ENCODE results near the gene STYX. TPM values are rescaled to one million over a fixed set of nuclear protein-coding genes. Genes with fewer than 3 reads are reported as not detected.

The STYX gene, protein sequence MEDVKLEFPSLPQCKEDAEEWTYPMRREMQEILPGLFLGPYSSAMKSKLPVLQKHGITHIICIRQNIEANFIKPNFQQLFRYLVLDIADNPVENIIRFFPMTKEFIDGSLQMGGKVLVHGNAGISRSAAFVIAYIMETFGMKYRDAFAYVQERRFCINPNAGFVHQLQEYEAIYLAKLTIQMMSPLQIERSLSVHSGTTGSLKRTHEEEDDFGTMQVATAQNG
- total RNA-seq (10 to 100 TPM; 10.4 to 21.6 TPM), polyA plus RNA-seq (1 to 10 TPM; 3.9 to 4.0 TPM)
- long read RNA-seq, donor 1, full-length matches to known transcripts, result 1 of 1 reads
- long read RNA-seq, donor 1, partial matches to known transcripts, result 0 of 1 reads
- long read RNA-seq, donor 1, other reads (novel, unspliced or antisense), result 0 of 1 reads
- long read RNA-seq, donor 2, full-length matches to known transcripts, result 1 of 1 reads
- long read RNA-seq, donor 2, partial matches to known transcripts, result 0 of 1 reads
- long read RNA-seq, donor 2, other reads (novel, unspliced or antisense), result 0 of 1 reads
- long read RNA-seq, donor 3, full-length matches to known transcripts, result 2 of 2 reads
- long read RNA-seq, donor 3, partial matches to known transcripts, result 0 of 2 reads
- long read RNA-seq, donor 3, other reads (novel, unspliced or antisense), result 0 of 2 reads
- long read RNA-seq, donor 4, full-length matches to known transcripts, result 2 of 2 reads
- long read RNA-seq, donor 4, partial matches to known transcripts, result 0 of 2 reads
- long read RNA-seq, donor 4, other reads (novel, unspliced or antisense), result 0 of 2 reads
- long read RNA-seq, donor 5, full-length matches to known transcripts, result 6 of 13 reads
- long read RNA-seq, donor 5, partial matches to known transcripts, result 7 of 13 reads
- long read RNA-seq, donor 5, other reads (novel, unspliced or antisense), result 0 of 13 reads

DNA sequence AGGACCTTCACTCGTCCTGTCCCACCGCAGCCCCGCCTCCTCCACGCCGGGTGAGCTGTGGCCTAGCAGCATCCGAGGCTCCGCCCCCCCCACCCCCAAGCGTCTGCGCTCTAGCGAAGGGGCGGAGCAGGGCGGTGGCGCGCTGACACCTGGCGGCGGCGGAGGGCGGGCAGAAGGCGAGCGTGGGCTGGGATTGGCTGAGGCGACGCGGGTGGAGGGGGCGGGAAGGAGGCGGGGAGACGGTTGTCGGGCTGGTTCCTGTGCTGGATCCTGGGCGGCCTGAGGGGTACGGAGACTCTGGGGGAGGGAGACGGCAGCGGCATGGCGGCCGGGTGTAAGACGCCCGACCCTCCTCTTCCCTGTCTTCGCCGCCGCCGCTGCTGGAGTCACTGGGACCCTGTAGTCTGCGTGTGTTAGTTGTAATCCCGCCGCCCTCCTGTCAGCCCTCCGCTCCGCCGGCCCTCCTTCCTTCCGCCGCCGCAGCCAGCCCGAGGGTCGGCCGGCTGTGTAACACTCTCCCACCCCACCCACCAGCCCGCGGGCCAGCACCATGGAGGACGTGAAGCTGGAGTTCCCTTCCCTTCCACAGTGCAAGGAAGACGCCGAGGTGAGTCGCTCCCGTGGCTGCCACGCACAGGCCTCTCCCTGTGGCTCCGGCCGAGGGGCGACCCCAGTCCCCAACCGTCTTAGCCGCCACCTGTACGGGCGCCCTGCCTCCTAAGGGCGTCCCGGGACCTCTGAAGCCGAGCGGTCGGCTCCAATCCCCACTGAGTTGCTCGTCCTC lies at the start of gene STYX:
Gene STYX (plus strand): TSS at position 242 of the 784 bp plus-strand sequence. CDS start 309 bp downstream, at position 551.
- ATAC-seq (ENCODE audit: insufficient read depth, low FRiP score), result peak; percentile 100
- TF ChIP-seq, protein P1, sequence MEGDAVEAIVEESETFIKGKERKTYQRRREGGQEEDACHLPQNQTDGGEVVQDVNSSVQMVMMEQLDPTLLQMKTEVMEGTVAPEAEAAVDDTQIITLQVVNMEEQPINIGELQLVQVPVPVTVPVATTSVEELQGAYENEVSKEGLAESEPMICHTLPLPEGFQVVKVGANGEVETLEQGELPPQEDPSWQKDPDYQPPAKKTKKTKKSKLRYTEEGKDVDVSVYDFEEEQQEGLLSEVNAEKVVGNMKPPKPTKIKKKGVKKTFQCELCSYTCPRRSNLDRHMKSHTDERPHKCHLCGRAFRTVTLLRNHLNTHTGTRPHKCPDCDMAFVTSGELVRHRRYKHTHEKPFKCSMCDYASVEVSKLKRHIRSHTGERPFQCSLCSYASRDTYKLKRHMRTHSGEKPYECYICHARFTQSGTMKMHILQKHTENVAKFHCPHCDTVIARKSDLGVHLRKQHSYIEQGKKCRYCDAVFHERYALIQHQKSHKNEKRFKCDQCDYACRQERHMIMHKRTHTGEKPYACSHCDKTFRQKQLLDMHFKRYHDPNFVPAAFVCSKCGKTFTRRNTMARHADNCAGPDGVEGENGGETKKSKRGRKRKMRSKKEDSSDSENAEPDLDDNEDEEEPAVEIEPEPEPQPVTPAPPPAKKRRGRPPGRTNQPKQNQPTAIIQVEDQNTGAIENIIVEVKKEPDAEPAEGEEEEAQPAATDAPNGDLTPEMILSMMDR (IDR thresholded peaks at IDR 0.05; ENCODE audit: control extremely low read depth, extremely low read depth), result no peak
- Histone ChIP-seq H3K9ac (ENCODE audit: insufficient read depth in 1 of 2, low read length in 2 of 2) (peak within 1 kb of the TSS; percentile 72 to 85), H3K36me3 (ENCODE audit: control insufficient read depth in 4 of 4, insufficient read depth in 4 of 4, low read length in 4 of 4) (peaks cover 6 to 14% (median 8%) of the 10 kb centered on the region in 4 donors), H3K27ac (ENCODE audit: low read depth in 1 of 2, low read length in 1 of 2) (peak within 1 kb of the TSS; percentile 94 to 97), H3K27me3 (ENCODE audit: control insufficient read depth in 3 of 3, insufficient read depth in 3 of 3, low read length in 2 of 3) (no peaks in the 10 kb centered on the region), H3K9me3 (ENCODE audit: control insufficient read depth in 4 of 4, insufficient read depth in 3 of 4, low read length in 3 of 4) (no peaks in the 10 kb centered on the region), H3K4me1 (ENCODE audit: control insufficient read depth in 5 of 5, insufficient read depth in 5 of 5, low read length in 5 of 5) (peaks cover 0 to 7% (median 1%) of the 10 kb centered on the region in 5 donors), H3K4me3 (peak within 1 kb of the TSS; percentile 85)
- WGBS, 2 donors, result 0 to 1% methylated on average over 61 to 72 of the region's 72 CpGs
- DNase-seq, result peak; percentile 98 to 99 (median 99)

DNA sequence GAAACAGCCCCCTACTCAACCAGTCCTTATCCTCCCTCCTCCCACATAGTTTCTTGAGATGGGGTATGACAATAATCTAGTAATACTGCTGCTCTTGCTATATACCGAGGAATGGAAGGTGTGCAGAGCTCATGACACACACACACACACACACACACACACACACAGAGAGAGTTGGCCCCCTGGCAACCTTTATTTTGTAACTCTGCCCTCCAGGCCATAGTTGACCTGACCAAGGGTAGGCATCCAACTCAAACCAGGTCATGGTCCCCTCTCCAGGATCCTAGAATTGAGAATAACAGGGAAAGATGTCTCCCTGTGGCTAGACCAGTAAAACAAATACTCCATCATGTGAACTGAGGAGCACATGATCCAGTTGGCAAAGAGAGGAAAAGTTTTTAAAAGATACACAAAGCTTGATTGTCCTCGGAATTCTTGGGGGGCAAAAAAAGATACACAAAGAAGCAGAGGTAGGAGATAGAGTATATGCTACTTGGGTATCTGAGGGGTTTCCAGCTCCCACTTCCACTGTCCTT lies 45.9 kb upstream of the STYX start:
- Histone ChIP-seq H3K36me3 (ENCODE audit: control insufficient read depth in 4 of 4, insufficient read depth in 4 of 4, low read length in 4 of 4) (no peaks in the 10 kb centered on the region), H3K27ac (ENCODE audit: low read depth in 1 of 2, low read length in 1 of 2) (no peak overlapping the region), H3K9me3 (ENCODE audit: control insufficient read depth in 4 of 4, insufficient read depth in 3 of 4, low read length in 3 of 4) (no peaks in the 10 kb centered on the region), H3K27me3 (ENCODE audit: control insufficient read depth in 3 of 3, insufficient read depth in 3 of 3, low read length in 2 of 3) (no peaks in the 10 kb centered on the region), H3K4me1 (ENCODE audit: control insufficient read depth in 5 of 5, insufficient read depth in 5 of 5, low read length in 5 of 5) (peaks cover 0 to 5% (median 0%) of the 10 kb centered on the region in 5 donors), H3K4me3 (no peak overlapping the region), H3K9ac (ENCODE audit: insufficient read depth in 1 of 2, low read length in 2 of 2) (no peak overlapping the region)
- no peak for ATAC-seq (ENCODE audit: insufficient read depth, low FRiP score)
- 73 to 90% methylated on average over 2 of the region's 2 CpGs for WGBS, 2 donors
- DNase-seq, result no peak
- TF ChIP-seq, protein P1 (IDR thresholded peaks at IDR 0.05; ENCODE audit: control extremely low read depth, extremely low read depth), result no peak

DNA sequence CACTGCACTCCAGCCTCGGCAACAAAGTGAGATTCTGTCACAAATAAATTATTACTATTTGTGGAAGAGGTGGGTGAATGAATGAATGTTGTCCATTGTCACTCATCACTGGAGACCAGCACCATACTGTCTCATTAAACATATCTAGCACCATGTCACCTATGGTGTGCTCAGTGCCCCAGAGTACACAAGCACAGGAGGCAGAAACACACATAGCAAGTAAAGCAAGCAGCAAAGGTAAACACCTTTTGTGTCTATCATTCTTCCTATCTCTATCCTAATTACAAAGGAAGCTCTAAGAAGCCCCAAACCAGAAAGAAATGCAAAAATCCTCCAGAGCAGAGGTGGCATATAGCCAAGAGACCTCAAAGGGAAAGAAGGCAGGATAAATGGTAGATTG lies 43.8 kb upstream of the STYX start:
- H3K27ac ChIP-seq (ENCODE audit: low read depth in 1 of 2, low read length in 1 of 2), result no peak overlapping the region
- H3K27me3 ChIP-seq (ENCODE audit: control insufficient read depth in 3 of 3, insufficient read depth in 3 of 3, low read length in 2 of 3), result no peaks in the 10 kb centered on the region
- 96 to 100% methylated on average over 1 of the region's 1 CpG for WGBS, 2 donors
- H3K4me1 ChIP-seq (ENCODE audit: control insufficient read depth in 5 of 5, insufficient read depth in 5 of 5, low read length in 5 of 5), result peaks cover 0 to 5% (median 0%) of the 10 kb centered on the region in 5 donors
- no peaks in the 10 kb centered on the region for H3K36me3 ChIP-seq (ENCODE audit: control insufficient read depth in 4 of 4, insufficient read depth in 4 of 4, low read length in 4 of 4)
- TF ChIP-seq, protein P1 (IDR thresholded peaks at IDR 0.05; ENCODE audit: control extremely low read depth, extremely low read depth), result no peak
- ATAC-seq (ENCODE audit: insufficient read depth, low FRiP score), result no peak
- H3K4me3 ChIP-seq, result no peak overlapping the region
- no peak overlapping the region for H3K9ac ChIP-seq (ENCODE audit: insufficient read depth in 1 of 2, low read length in 2 of 2)
- no peak for DNase-seq
- no peaks in the 10 kb centered on the region for H3K9me3 ChIP-seq (ENCODE audit: control insufficient read depth in 4 of 4, insufficient read depth in 3 of 4, low read length in 3 of 4)

All from lung (tissue), 16 donors.